SJSA1 (cell line): Measurements from ENCODE around the gene ITGB1BP1. TPM values are rescaled to one million over a fixed set of nuclear protein-coding genes. Genes with fewer than 3 reads are reported as not detected.

ENCODE experiments used
- DNase-seq, 2 experiments: peaks; one replicate each; pipeline ENCODE4 v3.0.0-alpha.2; 2015 to 2020; ENCODE audit warnings: low spot score in 2 of 2, low read depth in 1 of 2
- H3K27ac ChIP-seq: fragments of 250-450 bp; sonication (Bioruptor Pico); 2 replicates; pipeline ENCODE4 v1.5.1; 2020; ENCODE audit warnings: mild to moderate bottlenecking, moderate library complexity
- H3K27me3 ChIP-seq: fragments of 250-450 bp; sonication (Bioruptor Pico); replicated peaks from 2 replicates; pipeline ENCODE4 v1.5.1; 2020; ENCODE audit warnings: mild to moderate bottlenecking, moderate library complexity
- H3K36me3 ChIP-seq: fragments of 250-450 bp; sonication (Bioruptor Pico); 2 replicates; pipeline ENCODE4 v1.5.1; 2020; ENCODE audit warnings: mild to moderate bottlenecking
- H3K4me1 ChIP-seq: fragments of 250-450 bp; sonication (Bioruptor Pico); replicated peaks from 2 replicates; pipeline ENCODE4 v1.6.1; 2021; ENCODE audit warnings: mild to moderate bottlenecking
- H3K4me3 ChIP-seq: fragments of 250-450 bp; sonication (Bioruptor Pico); 2 replicates; pipeline ENCODE4 v1.5.1; 2020; ENCODE audit warnings: mild to moderate bottlenecking
- H3K9me3 ChIP-seq: fragments of 250-450 bp; sonication (Bioruptor Pico); replicated peaks from 2 replicates; pipeline ENCODE4 v1.5.1; 2020; ENCODE audit warnings: mild to moderate bottlenecking
- total RNA-seq: library from RNA; depleted of rRNA; stranded (reverse); fragments of >200 nt; shearing (Covaris generic); gene quantifications from 2 replicates; pipeline ENCODE4 v1.2.3, GENCODE V29; 2014

ITGB1BP1 gene
- total RNA-seq, 1 experiment from 2014 or later: 64.4 TPM

- H3K4me3 ChIP-seq: no peak overlapping the region
- H3K4me1 ChIP-seq: peaks cover 7% of the 10 kb centered on the region
- no peak for DNase-seq
- no peaks in the 10 kb centered on the region for H3K9me3 ChIP-seq
- no peaks in the 10 kb centered on the region for H3K27me3 ChIP-seq
- H3K36me3 ChIP-seq: peaks cover 49% of the 10 kb centered on the region
- H3K27ac ChIP-seq: no peak overlapping the region
Observed at GRCh38 chr2:9417725-9418124, 5.6 kb downstream of the ITGB1BP1 start.

DNA sequence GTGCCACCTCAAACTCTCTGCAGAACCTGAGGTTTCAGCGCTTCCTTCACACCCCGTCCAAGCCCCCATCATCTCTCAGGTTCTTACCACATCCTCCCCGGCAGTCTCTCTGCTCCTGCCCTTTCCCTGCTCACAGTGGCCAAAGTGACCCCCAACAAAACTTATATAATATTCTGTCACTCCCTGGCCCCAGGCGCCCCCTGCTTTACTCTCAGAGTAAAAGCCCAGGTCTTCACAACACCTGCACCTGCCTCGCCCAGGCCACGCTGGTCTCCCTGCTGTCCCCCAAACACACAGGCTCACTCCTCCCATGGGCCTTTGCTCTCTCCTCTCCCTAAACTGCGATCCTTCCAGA lies 6.4 kb downstream of the ITGB1BP1 start:
- Histone ChIP-seq H3K36me3 (peaks cover 51% of the 10 kb centered on the region), H3K27me3 (no peaks in the 10 kb centered on the region), H3K9me3 (no peaks in the 10 kb centered on the region), H3K27ac (no peak overlapping the region), H3K4me3 (no peak overlapping the region), H3K4me1 (peaks cover 2% of the 10 kb centered on the region)
- DNase-seq: no peak

DNA sequence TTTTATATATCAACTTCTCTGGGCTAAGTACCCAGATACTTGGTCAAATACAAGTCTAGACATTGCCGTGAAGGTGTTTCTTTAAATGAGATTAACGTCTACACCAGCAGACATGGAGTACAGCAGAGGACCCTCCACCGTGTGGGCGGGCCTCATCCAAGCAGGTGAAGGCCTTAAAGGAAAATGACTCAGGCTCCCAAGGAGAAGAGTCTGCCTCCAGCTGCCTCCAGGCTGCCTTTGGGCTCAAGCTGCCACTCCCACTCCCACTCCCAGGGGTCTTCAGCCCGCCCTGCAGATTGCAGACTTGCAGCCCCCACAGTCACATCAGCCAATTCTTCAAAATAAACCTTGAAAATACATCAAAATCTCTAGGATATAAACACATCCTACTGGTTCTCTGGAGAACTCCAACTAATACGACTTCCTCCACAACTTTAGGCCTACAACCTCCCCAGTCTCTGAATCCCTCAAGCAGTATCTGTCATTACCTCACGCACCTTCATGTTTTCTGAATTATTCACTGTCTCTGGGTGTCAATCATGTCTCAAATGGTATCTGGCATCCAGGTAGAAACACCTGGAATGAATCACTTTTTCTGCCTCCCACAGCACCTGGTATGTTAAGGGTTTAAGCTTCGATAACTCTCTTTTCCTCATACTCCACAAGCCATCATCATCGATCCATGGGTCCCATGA lies 6.9 kb downstream of the ITGB1BP1 start:
- H3K9me3 ChIP-seq: no peaks in the 10 kb centered on the region
- H3K27ac ChIP-seq: no peak overlapping the region
- H3K4me1 ChIP-seq: no peaks in the 10 kb centered on the region
- no peaks in the 10 kb centered on the region for H3K27me3 ChIP-seq
- no peak for DNase-seq
- no peak overlapping the region for H3K4me3 ChIP-seq
- peaks cover 54% of the 10 kb centered on the region for H3K36me3 ChIP-seq

- DNase-seq: no peak
- Histone ChIP-seq H3K9me3 (no peaks in the 10 kb centered on the region), H3K27me3 (no peaks in the 10 kb centered on the region), H3K4me1 (no peaks in the 10 kb centered on the region), H3K36me3 (peaks cover 61% of the 10 kb centered on the region), H3K4me3 (no peak overlapping the region), H3K27ac (no peak overlapping the region)
Observed at GRCh38 chr2:9415516-9416169, 7.7 kb downstream of the ITGB1BP1 start.

GRCh38 chr2:9412781-9413180 lies 10.5 kb downstream of the ITGB1BP1 start:
- Histone ChIP-seq H3K36me3 (peaks cover 78% of the 10 kb centered on the region), H3K9me3 (no peaks in the 10 kb centered on the region), H3K27me3 (no peaks in the 10 kb centered on the region), H3K4me3 (no peak overlapping the region), H3K27ac (no peak overlapping the region), H3K4me1 (no peaks in the 10 kb centered on the region)
- DNase-seq: no peak

GRCh38 chr2:9410108-9410507 lies 13.2 kb downstream of the ITGB1BP1 start:
- Histone ChIP-seq H3K27me3 (no peaks in the 10 kb centered on the region), H3K27ac (no peak overlapping the region), H3K4me1 (no peaks in the 10 kb centered on the region), H3K36me3 (peaks cover 77% of the 10 kb centered on the region), H3K9me3 (no peaks in the 10 kb centered on the region), H3K4me3 (no peak overlapping the region)
- DNase-seq: no peak

DNA sequence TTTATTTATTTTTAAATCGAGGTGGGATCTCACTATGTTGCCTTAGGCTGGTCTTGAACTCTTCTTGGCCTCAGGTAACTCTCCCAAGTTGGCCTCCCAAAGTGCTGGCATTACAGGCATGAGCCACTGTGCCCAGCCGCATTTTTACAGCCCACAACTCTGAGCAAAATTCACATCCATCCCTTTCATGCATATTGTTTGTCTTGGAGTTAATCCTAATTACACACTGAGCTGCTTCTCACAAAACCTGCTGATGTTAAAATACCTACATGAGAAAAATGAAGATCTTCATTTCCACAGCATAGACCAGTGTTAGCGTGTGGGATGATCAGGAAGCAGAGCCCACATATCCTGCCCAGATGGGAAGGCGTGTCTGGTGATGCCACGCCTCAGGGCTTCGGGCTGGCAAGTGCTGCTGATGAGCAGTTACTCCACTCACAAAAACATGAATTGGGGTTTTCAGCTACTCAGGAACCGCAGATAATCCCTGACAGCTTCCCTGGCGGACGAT lies 14.6 kb downstream of the ITGB1BP1 start:
- DNase-seq: peak in 1 of 2 experiments; percentile 21
- no peak overlapping the region for H3K27ac ChIP-seq
- H3K4me1 ChIP-seq: no peaks in the 10 kb centered on the region
- H3K27me3 ChIP-seq: no peaks in the 10 kb centered on the region
- H3K9me3 ChIP-seq: no peaks in the 10 kb centered on the region
- peaks cover 80% of the 10 kb centered on the region for H3K36me3 ChIP-seq
- no peak overlapping the region for H3K4me3 ChIP-seq

- no peaks in the 10 kb centered on the region for H3K27me3 ChIP-seq
- peaks cover 84% of the 10 kb centered on the region for H3K36me3 ChIP-seq
- H3K4me1 ChIP-seq: no peaks in the 10 kb centered on the region
- no peak overlapping the region for H3K4me3 ChIP-seq
- H3K27ac ChIP-seq: no peak overlapping the region
- no peak for DNase-seq
- H3K9me3 ChIP-seq: no peaks in the 10 kb centered on the region
Observed at GRCh38 chr2:9407363-9407811, 15.9 kb downstream of the ITGB1BP1 start.

DNA sequence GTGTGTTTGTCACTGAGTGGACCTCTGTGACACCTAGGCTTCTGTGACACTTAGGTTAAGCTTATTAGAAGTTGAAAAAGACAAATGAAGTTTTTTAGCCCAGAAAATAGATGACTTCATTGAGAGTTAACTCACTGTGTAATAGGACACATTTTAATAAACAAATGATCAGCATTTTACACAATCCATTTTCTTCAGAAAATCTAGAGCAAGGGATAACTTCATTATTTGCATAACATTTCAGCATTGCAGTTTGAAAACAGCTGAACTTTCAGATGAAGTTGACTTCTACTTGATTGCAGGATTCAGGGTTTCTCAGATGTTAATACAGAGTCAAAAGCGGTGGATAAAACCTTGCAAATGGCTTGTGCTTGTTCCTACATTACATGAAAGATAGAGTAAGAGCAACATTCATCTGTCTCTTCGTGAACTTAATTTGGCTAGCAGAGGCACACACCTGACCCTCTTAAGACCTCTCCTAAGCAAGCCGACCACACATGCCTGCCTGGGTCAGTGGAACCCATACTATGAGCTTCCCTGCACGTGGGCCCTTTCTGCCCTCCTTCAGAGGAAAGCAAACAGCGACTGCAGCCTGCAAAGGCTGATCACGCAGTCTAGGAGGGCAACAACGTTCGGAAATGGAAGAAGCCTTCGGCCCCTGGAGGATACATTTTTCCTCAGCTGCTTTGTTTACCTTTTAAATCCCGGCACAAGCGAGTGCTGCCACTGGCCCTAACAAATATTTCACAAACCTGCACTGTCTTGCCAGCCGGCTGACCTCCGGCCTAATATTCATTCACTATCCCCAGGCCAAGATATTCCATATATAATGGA lies 16.6 kb downstream of the ITGB1BP1 start:
- Histone ChIP-seq H3K27ac (no peak overlapping the region), H3K4me3 (no peak overlapping the region), H3K9me3 (no peaks in the 10 kb centered on the region), H3K36me3 (peaks cover 87% of the 10 kb centered on the region), H3K4me1 (no peaks in the 10 kb centered on the region), H3K27me3 (no peaks in the 10 kb centered on the region)
- no peak for DNase-seq

GRCh38 chr2:9405636-9406035 lies 17.7 kb downstream of the ITGB1BP1 start:
- H3K27me3 ChIP-seq: no peaks in the 10 kb centered on the region
- no peak for DNase-seq
- H3K9me3 ChIP-seq: no peaks in the 10 kb centered on the region
- no peaks in the 10 kb centered on the region for H3K4me1 ChIP-seq
- peaks cover 88% of the 10 kb centered on the region for H3K36me3 ChIP-seq
- H3K4me3 ChIP-seq: no peak overlapping the region
- H3K27ac ChIP-seq: no peak overlapping the region

DNA sequence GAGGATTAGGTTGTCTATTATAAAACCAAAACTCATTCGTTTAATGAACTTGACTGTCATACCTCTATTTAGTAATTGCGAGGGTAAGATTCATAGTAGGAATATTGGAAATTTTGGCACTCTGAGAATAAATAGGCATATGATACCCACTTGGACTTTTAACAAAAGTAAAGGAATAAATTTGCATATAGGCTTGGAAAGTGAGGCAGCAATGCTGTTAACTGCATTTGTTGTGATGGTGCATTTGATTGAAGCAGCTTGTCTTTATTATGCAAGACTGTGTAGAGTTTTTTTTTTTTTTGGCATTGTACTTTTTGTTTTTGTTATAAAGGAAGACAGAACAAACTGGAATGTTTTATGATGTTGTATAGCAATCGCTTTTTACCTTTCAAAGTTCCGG lies 18.9 kb downstream of the ITGB1BP1 start:
- no peaks in the 10 kb centered on the region for H3K4me1 ChIP-seq
- no peaks in the 10 kb centered on the region for H3K27me3 ChIP-seq
- no peaks in the 10 kb centered on the region for H3K9me3 ChIP-seq
- DNase-seq: no peak
- H3K27ac ChIP-seq: no peak overlapping the region
- no peak overlapping the region for H3K4me3 ChIP-seq
- peaks cover 81% of the 10 kb centered on the region for H3K36me3 ChIP-seq

GRCh38 chr2:9403924-9404323 lies 19.4 kb downstream of the ITGB1BP1 start:
- Histone ChIP-seq H3K4me3 (no peak overlapping the region), H3K9me3 (no peaks in the 10 kb centered on the region), H3K27ac (no peak overlapping the region), H3K36me3 (peaks cover 76% of the 10 kb centered on the region), H3K27me3 (no peaks in the 10 kb centered on the region), H3K4me1 (no peaks in the 10 kb centered on the region)
- DNase-seq: no peak

GRCh38 chr2:9401646-9402371 lies 21.5 kb downstream of the ITGB1BP1 start:
- H3K4me1 ChIP-seq: no peaks in the 10 kb centered on the region
- DNase-seq: no peak
- H3K36me3 ChIP-seq: peaks cover 55% of the 10 kb centered on the region
- no peak overlapping the region for H3K4me3 ChIP-seq
- H3K9me3 ChIP-seq: no peaks in the 10 kb centered on the region
- no peak overlapping the region for H3K27ac ChIP-seq
- H3K27me3 ChIP-seq: no peaks in the 10 kb centered on the region
